GM12891 (cell line): Measurements from ENCODE around the gene GSG1.

Source experiments
- DNase-seq: peaks from one replicate; pipeline ENCODE4 v3.0.0; 2011; ENCODE audit warnings: low spot score; ENCODE audit not compliant: insufficient read length
- FAIRE-seq: peaks from 2 replicates; lab custom pipeline; 2011; peaks lifted over from hg19 to GRCh38; lab: Jason Lieb, UNC
- PAX5 ChIP-seq: IDR thresholded peaks from 2 replicates; pipeline ENCODE4 v1.6.1; 2011; ENCODE audit warnings: low read length, moderate library complexity, mild to moderate bottlenecking; ENCODE audit not compliant: insufficient read depth, severe bottlenecking
- POLR2A ChIP-seq: IDR thresholded peaks from 2 replicates; pipeline ENCODE4 v1.6.1; 2011; ENCODE audit warnings: low read depth, low read length, control low read depth
- POLR2AphosphoS5 ChIP-seq: IDR thresholded peaks from 2 replicates; pipeline ENCODE4 v1.6.1; 2011; ENCODE audit warnings: low read depth, low read length, control low read depth
- POU2F2 ChIP-seq: IDR thresholded peaks from 2 replicates; pipeline ENCODE4 v1.6.1; 2011; ENCODE audit warnings: low read depth, mild to moderate bottlenecking, control low read depth, low read length, moderate library complexity
- SPI1 ChIP-seq: IDR thresholded peaks from 2 replicates; pipeline ENCODE4 v1.6.1; 2011; ENCODE audit warnings: low read depth, low read length, control low read depth
- TAF1 ChIP-seq: IDR thresholded peaks from 2 replicates; pipeline ENCODE4 v1.6.1; 2011; ENCODE audit warnings: low read depth, low read length, control low read depth

Gene GSG1

GRCh38 chr12:13141686-13142085 is 38.2 kb upstream of the GSG1 start:
- no peak for FAIRE-seq
- TF ChIP-seq TAF1: no peak
- no peak for TF ChIP-seq PAX5
- TF ChIP-seq SPI1: no peak
- no peak for DNase-seq

- DNase-seq (no peak), FAIRE-seq (no peak)
- TF ChIP-seq SPI1 (no peak), POLR2A (no peak), POLR2AphosphoS5 (no peak), POU2F2 (no peak), PAX5 (no peak), TAF1 (no peak)
Observed at GRCh38 chr12:13135371-13136178, 32.1 kb upstream of the GSG1 start.

GRCh38 chr12:13133886-13134285 is 30.4 kb upstream of the GSG1 start:
- TF ChIP-seq POU2F2 (no peak), TAF1 (no peak), POLR2A (no peak), POLR2AphosphoS5 (no peak), PAX5 (no peak)
- DNase-seq: no peak
- no peak for FAIRE-seq

GRCh38 chr12:13130981-13131380 is 27.5 kb upstream of the GSG1 start:
- DNase-seq (no peak), FAIRE-seq (no peak)
- TF ChIP-seq POLR2A (no peak), PAX5 (no peak), TAF1 (no peak), SPI1 (no peak), POLR2AphosphoS5 (no peak), POU2F2 (no peak)

- DNase-seq (no peak), FAIRE-seq (no peak)
Observed at GRCh38 chr12:13128291-13128965, 25.0 kb upstream of the GSG1 start.

GRCh38 chr12:13127444-13127843 is 24.0 kb upstream of the GSG1 start:
- DNase-seq (no peak), FAIRE-seq (no peak)

More at GRCh38 chr12:13128291-13128965, 25.0 kb upstream of the GSG1 start:
- TF ChIP-seq POLR2A (no peak), TAF1 (no peak), SPI1 (no peak), PAX5 (no peak), POLR2AphosphoS5 (no peak), POU2F2 (no peak)

GRCh38 chr12:13126494-13126893 is 23.0 kb upstream of the GSG1 start:
- TF ChIP-seq PAX5: no peak
- no peak for TF ChIP-seq POLR2A
- no peak for TF ChIP-seq SPI1
- no peak for TF ChIP-seq POLR2AphosphoS5
- TF ChIP-seq POU2F2: no peak
- TF ChIP-seq TAF1: no peak
- FAIRE-seq (no peak), DNase-seq (no peak)

More at GRCh38 chr12:13127444-13127843, 24.0 kb upstream of the GSG1 start:
- TF ChIP-seq PAX5: no peak

GRCh38 chr12:13125996-13126395 is 22.5 kb upstream of the GSG1 start:
- DNase-seq (no peak), FAIRE-seq (no peak)
- TF ChIP-seq TAF1: no peak
- TF ChIP-seq POLR2AphosphoS5: no peak
- no peak for TF ChIP-seq PAX5
- no peak for TF ChIP-seq POU2F2
- TF ChIP-seq SPI1: no peak
- TF ChIP-seq POLR2A: no peak

- DNase-seq (no peak), FAIRE-seq (no peak)
- TF ChIP-seq POLR2A (no peak), POU2F2 (no peak), POLR2AphosphoS5 (no peak), SPI1 (no peak), TAF1 (no peak), PAX5 (no peak)
Observed at GRCh38 chr12:13124656-13125505, 21.4 kb upstream of the GSG1 start.
